B cell (primary cell): ENCODE measurements around the gene SORL1-AS1.

Source experiments
- ATAC-seq: fragments of 200-7000 bp; cut with Tn5 transposase; one replicate; pipeline ENCODE4 v1.10.0; 2021; ENCODE audit warnings: low read depth, mild to moderate bottlenecking, moderate number of reproducible peaks, moderate library complexity
- CTCF ChIA-PET: fragments of 350-600 bp; sonication (Branson Sonifier 250); formaldehyde crosslinking; loops from one replicate; lab custom pipeline; 2021; ENCODE audit warnings: antibody characterized with exemption, inconsistent platforms; lab: Charles Lee
- POLR2A ChIA-PET: fragments of 350-600 bp; sonication (Branson Sonifier 250); formaldehyde crosslinking; loops from one replicate; lab custom pipeline; 2021; ENCODE audit warnings: antibody characterized with exemption; lab: Charles Lee
- DNase-seq: peaks from one replicate; pipeline ENCODE4 v3.0.0; 2013
- H2AFZ ChIP-seq: 2 replicates; pipeline ENCODE4 v1.6.1; 2012; ENCODE audit warnings: mild to moderate bottlenecking, low read depth, low read length; ENCODE audit not compliant: insufficient read depth, poor library complexity, severe bottlenecking
- H3K27ac ChIP-seq, 2 donors: 1 replicate in 1 of 2; 2 replicates in 1 of 2; pipeline ENCODE4 v1.5.1; 2012 to 2013; ENCODE audit warnings: low read length in 2 of 2, mild to moderate bottlenecking in 2 of 2, moderate library complexity in 1 of 2
- H3K27me3 ChIP-seq, 4 experiments: fragments of 200-600 bp in 1 of 4; sonication (generic) in 1 of 4; replicated peaks in 1 of 4; 1 replicate in 2 of 4; 2 replicates in 2 of 4; pipeline versions ENCODE4 v1.6.1 to v1.7.0; 2013 to 2016; ENCODE audit warnings: low read length in 3 of 4, mild to moderate bottlenecking in 2 of 4, mixed read lengths in 1 of 4, moderate library complexity in 1 of 4; ENCODE audit not compliant: insufficient read depth in 4 of 4, control insufficient read depth in 3 of 4; ENCODE audit errors: control extremely low read depth in 1 of 4
- H3K36me3 ChIP-seq, 2 experiments: replicated peaks in 1 of 2; 1 replicate in 1 of 2; 2 replicates in 1 of 2; pipeline versions ENCODE4 v1.6.1 to v1.7.1; 2013; ENCODE audit warnings: low read length in 1 of 2; ENCODE audit not compliant: insufficient read depth in 2 of 2, control insufficient read depth in 1 of 2; ENCODE audit errors: control extremely low read depth in 1 of 2, extremely low read depth in 1 of 2
- H3K4me1 ChIP-seq, 2 donors: fragments of 200-600 bp in 1 of 2; sonication (generic) in 1 of 2; 1 replicate in 1 of 2; 2 replicates in 1 of 2; pipeline versions ENCODE4 v1.5.1 to v1.6.1; 2013 to 2017; ENCODE audit warnings: low read length in 2 of 2; ENCODE audit not compliant: control insufficient read depth in 2 of 2, insufficient read depth in 2 of 2
- H3K4me2 ChIP-seq: replicated peaks from 2 replicates; pipeline ENCODE3; 2012; ENCODE audit warnings: mild to moderate bottlenecking, low read depth, low read length; ENCODE audit not compliant: poor library complexity, severe bottlenecking
- H3K4me3 ChIP-seq, 5 experiments: fragments of 200-600 bp in 1 of 5; sonication (generic) in 1 of 5; 1 replicate in 3 of 5; 2 replicates in 2 of 5; pipeline versions ENCODE4 v1.5.1 to v1.7.0; 2011 to 2016; ENCODE audit warnings: low read length in 4 of 5, mild to moderate bottlenecking in 4 of 5, low read depth in 2 of 5, control low read depth in 1 of 5, moderate library complexity in 1 of 5; ENCODE audit not compliant: insufficient read depth in 1 of 5; ENCODE audit errors: control extremely low read depth in 1 of 5, extremely low read depth in 1 of 5
- H3K79me2 ChIP-seq: fragments of 200-600 bp; sonication (generic); one replicate; pipeline ENCODE4 v1.6.0; 2016; ENCODE audit warnings: low read length; ENCODE audit not compliant: control insufficient read depth, insufficient read depth
- H3K9ac ChIP-seq: fragments of 200-600 bp; sonication (generic); 2 replicates; pipeline ENCODE4 v1.6.1; 2017; ENCODE audit warnings: mild to moderate bottlenecking, low read length, moderate library complexity
- H3K9me3 ChIP-seq, 3 donors: one replicate each; pipeline versions ENCODE4 v1.6.1 to v1.7.1; 2013; ENCODE audit warnings: low read length in 2 of 3; ENCODE audit not compliant: control insufficient read depth in 2 of 3, insufficient read depth in 1 of 3; ENCODE audit errors: control extremely low read depth in 1 of 3
- H4K20me1 ChIP-seq: 2 replicates; pipeline ENCODE4 v1.6.0; 2012; ENCODE audit warnings: mild to moderate bottlenecking, low read length; ENCODE audit not compliant: insufficient read depth, control insufficient read depth, poor library complexity, severe bottlenecking
- H3K27ac Mint-ChIP-seq: one replicate; pipeline ENCODE4 v1.8.0; 2021; ENCODE audit warnings: mixed read lengths
- H3K27me3 Mint-ChIP-seq: one replicate; pipeline ENCODE4 v1.8.0; 2021; ENCODE audit warnings: mixed read lengths
- H3K4me1 Mint-ChIP-seq: one replicate; pipeline ENCODE4 v1.8.0; 2021; ENCODE audit warnings: mixed read lengths
- H3K4me3 Mint-ChIP-seq: one replicate; pipeline ENCODE4 v1.8.0; 2021; ENCODE audit warnings: mixed read lengths
- H3K9me3 Mint-ChIP-seq: one replicate; pipeline ENCODE4 v1.8.0; 2022; ENCODE audit warnings: mixed read lengths; ENCODE audit not compliant: insufficient read depth
- CTCF ChIP-seq: fragments of 200-600 bp; IDR thresholded peaks from one replicate; pipeline ENCODE4 v1.8.0; 2022; ENCODE audit warnings: antibody characterized with exemption, mild to moderate bottlenecking
- WGBS: methylation state at CpG from one replicate; pipeline ENCODE4 v1.1.5; 2013; ENCODE audit warnings: missing lambda C conversion rate; ENCODE audit not compliant: insufficient coverage; 5-methylcytosine and 5-hydroxymethylcytosine counted together
- intact Hi-C: fragments of 100-400 bp; cut with micrococcal nuclease; formaldehyde crosslinking; loops from one replicate; pipeline ENCODE4 v1.10.0; 2022

SORL1-AS1 gene

GRCh38 chr11:121450401-121450800 is 2.4 kb downstream of the SORL1-AS1 start:
- POLR2A ChIA-PET, result interaction anchor here (1.5 to 7.1 kb wide), 3 partner anchors 11 to 140 kb away, joined by 4 to 46 read pairs (median 4); no protein-coding TSS in a partner anchor

More at GRCh38 chr11:121450401-121450800, 2.4 kb downstream of the SORL1-AS1 start:
- Mint-ChIP-seq H3K27me3 (no peaks in the 10 kb centered on the region), H3K4me3 (peak overlapping the region; percentile 96), H3K9me3 (no peaks in the 10 kb centered on the region), H3K27ac (peak overlapping the region; percentile 65), H3K4me1 (peaks cover 91% of the 10 kb centered on the region)
- H3K4me1 ChIP-seq, result peaks cover 85% of the 10 kb centered on the region in 2 donors
- H3K36me3 ChIP-seq, result no peaks in the 10 kb centered on the region
- peaks cover 0 to 3% (median 0%) of the 10 kb centered on the region in 3 donors for H3K9me3 ChIP-seq
- no peak overlapping the region for H2AFZ ChIP-seq
- intact Hi-C loops, result loop anchor here (2.0 kb wide), 1 partner anchor 132 kb away; no protein-coding TSS in a partner anchor
- H3K27ac ChIP-seq, result peak overlapping the region in 1 of 2 donors; percentile 50
- WGBS, result no CpG with 5 or more reads among the region's 1 CpG
- peak overlapping the region in 1 of 5 experiments; percentile 21 for H3K4me3 ChIP-seq
- CTCF ChIA-PET, result interaction anchor here (0.9 to 4.7 kb wide), 11 partner anchors 13 to 142 kb away, joined by 3 to 42 read pairs (median 5); no protein-coding TSS in a partner anchor
- peaks cover 44% of the 10 kb centered on the region for H3K79me2 ChIP-seq
- no peak for ATAC-seq
- DNase-seq, result no peak
- peaks cover 0 to 4% (median 0%) of the 10 kb centered on the region in 4 experiments for H3K27me3 ChIP-seq
- no peak for TF ChIP-seq CTCF
- peak overlapping the region; percentile 82 for H3K4me2 ChIP-seq
- H3K9ac ChIP-seq, result peak overlapping the region; percentile 3
- H4K20me1 ChIP-seq, result no peaks in the 10 kb centered on the region
